HCT116 (cell line): Measurements from ENCODE around the gene FAM50A. TPM values are rescaled to one million over a fixed set of nuclear protein-coding genes. Genes with fewer than 3 reads are reported as not detected.
"Not testable (repeated sequence)": the region's sequence is repeated elsewhere in the genome, so short reads cannot be mapped to it uniquely, and the experiment has no call there.

Experiments
- ATAC-seq: fragments of 200-7000 bp; cut with Tn5 transposase; 2 replicates; pipeline ENCODE4 v1.9.1; 2020; ENCODE audit warnings: mild to moderate bottlenecking, moderate library complexity
- Bru-seq: library from RNA; stranded (reverse); fragments of 400-500 nt; gene quantifications from one replicate; lab custom pipeline; 2021; lab: Mats Ljungman, UMichigan
- BruChase-seq, 2 experiments: library from RNA; stranded (reverse); fragments of 400-500 nt; gene quantifications; one replicate each; lab custom pipeline; 2021; lab: Mats Ljungman, UMichigan
- BruUV-seq: library from RNA; stranded (reverse); fragments of 400-500 nt; replicated peaks from 2 replicates; lab custom pipeline; 2021; lab: Mats Ljungman, UMichigan
- CTCF ChIA-PET: fragments of 300-600 bp; sonication (Branson Sonifier 250); formaldehyde crosslinking; loops from one replicate; lab custom pipeline; 2021; ENCODE audit warnings: antibody characterized with exemption; lab: Charles Lee
- POLR2A ChIA-PET: fragments of 300-600, 350-600 bp; sonication (Branson Sonifier 250); formaldehyde crosslinking; loops from one replicate; lab custom pipeline; 2021; ENCODE audit warnings: antibody characterized with exemption; lab: Charles Lee
- RAD21 ChIA-PET, 2 experiments: fragments of 300-600 bp; sonication (Branson Sonifier 250); formaldehyde crosslinking; loops; one replicate each; lab custom pipeline; 2023; ENCODE audit warnings: low total read pairs in 2 of 2; ENCODE audit not compliant: uncharacterized antibody in 2 of 2, unreplicated experiment in 2 of 2, low non-redundant PET in 1 of 2; lab: Charles Lee
- DNase-seq: peaks from one replicate; pipeline ENCODE4 v3.0.0-alpha.2; 2010; ENCODE audit warnings: low read depth, low spot score
- H2AFZ ChIP-seq: fragments of 200-600 bp; shearing (Covaris generic), sonication (generic); 2 replicates; pipeline ENCODE4 v1.6.1; 2017; ENCODE audit warnings: low read depth, mixed run types, mixed read lengths, antibody characterized with exemption, low read length; ENCODE audit not compliant: poor library complexity, severe bottlenecking
- H3K27ac ChIP-seq: 2 replicates; pipeline ENCODE4 v1.5.1; 2012; ENCODE audit warnings: low read depth, low read length
- H3K27me3 ChIP-seq: fragments of 200-600 bp; sonication (generic); 2 replicates; pipeline ENCODE4 v1.6.1; 2016; ENCODE audit warnings: mixed run types, low read length, mixed read lengths; ENCODE audit not compliant: insufficient read depth
- H3K36me3 ChIP-seq, 2 experiments: fragments of 200-500 bp in 1 of 2; fragments of 200-600 bp in 1 of 2; sonication (Bioruptor generic) in 1 of 2; sonication (generic) in 1 of 2; 2 replicates each; pipeline versions ENCODE4 v1.5.1 to v1.6.1; 2014 to 2016; ENCODE audit warnings: low read length in 2 of 2, inconsistent platforms in 1 of 2, mixed read lengths in 1 of 2, mixed run types in 1 of 2; ENCODE audit not compliant: insufficient read depth in 2 of 2, control insufficient read depth in 1 of 2
- H3K4me1 ChIP-seq, 2 experiments: fragments of 200-600 bp in 1 of 2; sonication (generic) in 1 of 2; 2 replicates each; pipeline versions ENCODE4 v1.5.1 to v1.6.1; 2012 to 2017; ENCODE audit warnings: low read length in 2 of 2, inconsistent platforms in 1 of 2, mild to moderate bottlenecking in 1 of 2, mixed read lengths in 1 of 2, mixed run types in 1 of 2, moderate library complexity in 1 of 2; ENCODE audit not compliant: insufficient read depth in 2 of 2, control insufficient read depth in 1 of 2
- H3K4me2 ChIP-seq: fragments of 200-600 bp; sonication (generic); 2 replicates; pipeline ENCODE4 v1.6.1; 2017; ENCODE audit warnings: mixed run types, low read length, mixed read lengths
- H3K4me3 ChIP-seq, 2 experiments: fragments of 200-600 bp in 1 of 2; sonication (generic) in 1 of 2; replicated peaks in 1 of 2; 2 replicates each; pipeline ENCODE4 v1.5.1; 2011 to 2016; ENCODE audit warnings: low read length in 2 of 2, control low read depth in 1 of 2, low read depth in 1 of 2, mild to moderate bottlenecking in 1 of 2, mixed read lengths in 1 of 2, mixed run types in 1 of 2
- H3K79me2 ChIP-seq: fragments of 200-600 bp; sonication (generic); 2 replicates; pipeline ENCODE4 v1.6.1; 2017; ENCODE audit warnings: mild to moderate bottlenecking, mixed run types, low read length, moderate library complexity, mixed read lengths; ENCODE audit not compliant: insufficient read depth
- H3K9ac ChIP-seq: fragments of 200-600 bp; sonication (generic); 2 replicates; pipeline ENCODE4 v1.6.1; 2016; ENCODE audit warnings: low read length, mixed read lengths
- H3K9me2 ChIP-seq: fragments of 200-600 bp; sonication (generic), shearing (Covaris generic); 2 replicates; pipeline ENCODE4 v1.6.1; 2017; ENCODE audit warnings: mixed run types, mild to moderate bottlenecking, moderate library complexity; ENCODE audit not compliant: insufficient read depth
- H3K9me3 ChIP-seq, 2 experiments: fragments of 200-500 bp in 1 of 2; fragments of 200-600 bp in 1 of 2; sonication (Bioruptor generic) in 1 of 2; sonication (generic) in 1 of 2; 2 replicates each; pipeline ENCODE4 v1.6.1; 2014 to 2017; ENCODE audit warnings: low read length in 2 of 2, mixed read lengths in 2 of 2, inconsistent platforms in 1 of 2, low read depth in 1 of 2, mild to moderate bottlenecking in 1 of 2, mixed run types in 1 of 2, moderate library complexity in 1 of 2; ENCODE audit not compliant: control insufficient read depth in 1 of 2, insufficient read depth in 1 of 2
- H4K20me1 ChIP-seq: fragments of 200-600 bp; sonication (generic), shearing (Covaris generic); 2 replicates; pipeline ENCODE4 v1.6.1; 2017; ENCODE audit warnings: mixed run types, mild to moderate bottlenecking, moderate library complexity; ENCODE audit not compliant: insufficient read depth
- EGR1 ChIP-seq: IDR thresholded peaks from 2 replicates; pipeline ENCODE4 v1.6.1; 2012; ENCODE audit warnings: low read depth
- EZH2 ChIP-seq: fragments of 200-600 bp; sonication (generic); IDR thresholded peaks from 2 replicates; pipeline ENCODE4 v1.6.1; 2017; ENCODE audit warnings: antibody characterized with exemption, mixed run types
- POLR2AphosphoS5 ChIP-seq: IDR thresholded peaks from 2 replicates; pipeline ENCODE4 v1.6.1; 2011; ENCODE audit warnings: mild to moderate bottlenecking, low read depth, low read length, moderate library complexity
- SIN3A ChIP-seq: IDR thresholded peaks from 2 replicates; pipeline ENCODE4 v1.6.1; 2012; ENCODE audit warnings: low read depth
- ZFX ChIP-seq: fragments of 450-650 bp; IDR thresholded peaks from 2 replicates; pipeline ENCODE4 v1.6.1; 2017
- intact Hi-C: fragments of 100-400 bp; cut with micrococcal nuclease; formaldehyde crosslinking; loops from 2 replicates; pipeline ENCODE4 v1.10.0; 2022
- long read RNA-seq: library from polyadenylated mRNA; unstranded; transcript quantifications from one replicate; pipeline ENCODE4 v2.0.0, GENCODE V29; 2021; ENCODE audit not compliant: unreplicated experiment
- polyA plus RNA-seq: library from polyadenylated mRNA; unstranded; fragments of >200 nt; gene quantifications from 2 replicates; pipeline ENCODE4 v1.2.1, GENCODE V29; 2012; ENCODE audit warnings: missing spikeins
- total RNA-seq: library from RNA; stranded (reverse); gene quantifications from one replicate; pipeline ENCODE4 v1.2.1, GENCODE V29; 2021; ENCODE audit not compliant: unreplicated experiment
- TF ChIP-seq, protein P1 (sequence below): IDR thresholded peaks from 2 replicates; pipeline ENCODE4 v1.6.1; 2012

Gene FAM50A, protein sequence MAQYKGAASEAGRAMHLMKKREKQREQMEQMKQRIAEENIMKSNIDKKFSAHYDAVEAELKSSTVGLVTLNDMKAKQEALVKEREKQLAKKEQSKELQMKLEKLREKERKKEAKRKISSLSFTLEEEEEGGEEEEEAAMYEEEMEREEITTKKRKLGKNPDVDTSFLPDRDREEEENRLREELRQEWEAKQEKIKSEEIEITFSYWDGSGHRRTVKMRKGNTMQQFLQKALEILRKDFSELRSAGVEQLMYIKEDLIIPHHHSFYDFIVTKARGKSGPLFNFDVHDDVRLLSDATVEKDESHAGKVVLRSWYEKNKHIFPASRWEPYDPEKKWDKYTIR
- total RNA-seq = 46.5 TPM
- polyA plus RNA-seq = 71.2 and 90.1 TPM in 2 replicates
- Bru-seq, nascent RNA = percentile 66 among the genes with signal in this experiment
- BruChase-seq, experiment 1, labeled RNA remaining after a 6-hour chase = percentile 82 among the genes with signal in this experiment
- BruChase-seq, experiment 2, labeled RNA remaining after a 2-hour chase = percentile 75 among the genes with signal in this experiment
- long read RNA-seq, transcript FAM50A-202 (13 exons, 1,352 nt) = major isoform, 74 of 142 reads
- long read RNA-seq, transcript FAM50A-203 (12 exons, 1,470 nt) = minor isoform, 7 of 142 reads
- long read RNA-seq, partial matches to known transcripts = 51 of 142 reads
- long read RNA-seq, other reads (novel, unspliced or antisense) = 8 of 142 reads

DNA sequence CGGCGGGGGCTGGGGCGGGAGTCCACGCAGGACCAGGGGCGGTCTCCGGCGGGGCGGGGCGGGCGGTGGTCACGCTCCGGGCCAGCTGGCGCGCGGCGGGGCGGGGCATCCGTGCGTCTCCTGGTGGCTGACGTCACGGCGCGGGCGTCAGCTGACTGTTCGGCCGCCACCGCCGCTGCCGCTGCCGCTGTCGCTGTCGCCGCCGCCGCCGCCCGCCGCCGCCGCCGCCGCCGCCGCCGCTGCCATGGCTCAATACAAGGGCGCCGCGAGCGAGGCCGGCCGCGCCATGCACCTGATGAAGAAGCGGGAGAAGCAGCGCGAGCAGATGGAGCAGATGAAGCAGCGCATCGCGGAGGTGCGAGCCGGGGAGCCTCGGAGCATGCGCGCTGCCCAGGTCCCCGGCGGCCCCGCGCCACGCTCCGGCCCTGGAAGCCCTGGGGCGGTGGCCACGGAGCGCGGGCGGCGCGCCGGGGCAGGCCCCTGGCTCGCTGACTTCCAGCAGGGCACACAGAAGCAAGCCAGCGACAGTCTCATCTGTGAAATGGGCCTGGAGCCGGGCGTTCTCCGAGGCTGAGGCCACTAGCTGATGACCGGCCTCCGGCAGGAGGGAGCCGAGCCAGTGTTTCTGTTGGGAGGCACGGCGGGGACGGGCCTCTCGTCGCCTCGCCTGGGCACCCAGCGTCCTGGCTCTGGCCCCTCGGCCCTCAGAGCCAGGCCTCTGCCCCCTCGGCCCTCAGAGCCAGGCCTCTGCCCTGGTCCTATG lies at the start of gene FAM50A:
Gene FAM50A (plus strand): TSS at position 150 of the 763 bp plus-strand sequence. CDS start 95 bp downstream, at position 245.
- Histone ChIP-seq H3K27ac (peak within 1 kb of the TSS; percentile 70), H3K9ac (peak within 1 kb of the TSS; percentile 79), H4K20me1 (no peaks in the 10 kb centered on the region), H2AFZ (no peak within 1 kb of the TSS), H3K4me2 (peak within 1 kb of the TSS; percentile 81), H3K4me1 (peaks cover 6 to 16% of the 10 kb centered on the region in 2 experiments; a peak in 3 of 4 replicates), H3K4me3 (peak within 1 kb of the TSS; percentile 59 to 68), H3K27me3 (no peaks in the 10 kb centered on the region), H3K79me2 (peaks cover 19% of the 10 kb centered on the region), H3K9me3 (no peaks in the 10 kb centered on the region), H3K36me3 (no peaks in the 10 kb centered on the region; a peak in 1 of 4 replicates), H3K9me2 (no peaks in the 10 kb centered on the region)
- ATAC-seq (peak; percentile 88), DNase-seq (no peak)
- intact Hi-C loops = loop anchor here (5.0 kb wide), 1 partner anchor 33 kb away; the partner anchor contains the start of gene LAGE3
- RAD21 ChIA-PET = no interaction called here
- CTCF ChIA-PET = no interaction called here
- POLR2A ChIA-PET = no interaction called here
- TF ChIP-seq EZH2 = no peak
- TF ChIP-seq POLR2AphosphoS5 = peak; percentile 28; the same call in 1 of the 2 replicates
- TF ChIP-seq, protein P1, sequence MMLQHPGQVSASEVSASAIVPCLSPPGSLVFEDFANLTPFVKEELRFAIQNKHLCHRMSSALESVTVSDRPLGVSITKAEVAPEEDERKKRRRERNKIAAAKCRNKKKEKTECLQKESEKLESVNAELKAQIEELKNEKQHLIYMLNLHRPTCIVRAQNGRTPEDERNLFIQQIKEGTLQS = no peak
- peak; percentile 56; the same call in 1 of the 2 replicates for TF ChIP-seq ZFX
- no peak for TF ChIP-seq SIN3A
- no peak for TF ChIP-seq EGR1
- no TSS peak for BruUV-seq

GRCh38 chrX:154396363-154396762 lies 47.6 kb upstream of the FAM50A start:
- intact Hi-C loops = loop anchor here (10.0 kb wide), 1 partner anchor 422 kb away; the partner anchor contains the start of genes HCFC1 and TMEM187
- Histone ChIP-seq H3K4me2 (peak overlapping the region; percentile 33; the same call in 1 of the 2 replicates), H3K79me2 (peaks cover 19% of the 10 kb centered on the region), H3K27ac (peak overlapping the region; percentile 92), H3K36me3 (peaks cover 0 to 27% of the 10 kb centered on the region in 2 experiments; a peak in 1 of 4 replicates), H3K4me3 (peak overlapping the region in 1 of 2 experiments; percentile 84; a peak in 2 of 4 replicates), H3K4me1 (peaks cover 0 to 23% of the 10 kb centered on the region in 2 experiments; a peak in 2 of 4 replicates)
- BruUV-seq, DNase-seq, RAD21 ChIA-PET, H2AFZ ChIP-seq, H3K9me2 ChIP-seq, H3K9ac ChIP-seq, H3K27me3 ChIP-seq, CTCF ChIA-PET, H3K9me3 ChIP-seq, H4K20me1 ChIP-seq, ATAC-seq: not testable (repeated sequence)
- POLR2A ChIA-PET = interaction anchor here (0.6 to 2.5 kb wide), 3 partner anchors 23 to 28 kb away, joined by 3 to 12 read pairs (median 5); no protein-coding TSS in a partner anchor
